ENCODE results near the gene EIF2S1.

- TF ChIP-seq CTCF (IDR thresholded peaks at IDR 0.05) (no peak), POLR2A (IDR thresholded peaks at IDR 0.05) (no peak)
Observed at GRCh38 chr14:67426161-67426560, 66.0 kb downstream of the EIF2S1 start.
